Activated CD4-positive, alpha-beta T cell treated with anti-CD3 and anti-CD28 coated beads, Interleukin-2, amount 50 U/mL, for 16 hours (primary cell): ENCODE data around the gene IL18BP.

ENCODE experiments used
- DNase-seq: peaks from one replicate; pipeline ENCODE4 v3.0.0-alpha.2; 2020

The IL18BP gene

GRCh38 chr11:71998649-71999310, at the start of gene IL18BP:
TSS of gene IL18BP (plus strand) at chr11:71998909. CDS start at chr11:71999985, 1,076 bp downstream.
- DNase-seq = peak; percentile 49

GRCh38 chr11:71949034-71949433, 49.7 kb upstream of the IL18BP start:
- no peak for DNase-seq

DNA sequence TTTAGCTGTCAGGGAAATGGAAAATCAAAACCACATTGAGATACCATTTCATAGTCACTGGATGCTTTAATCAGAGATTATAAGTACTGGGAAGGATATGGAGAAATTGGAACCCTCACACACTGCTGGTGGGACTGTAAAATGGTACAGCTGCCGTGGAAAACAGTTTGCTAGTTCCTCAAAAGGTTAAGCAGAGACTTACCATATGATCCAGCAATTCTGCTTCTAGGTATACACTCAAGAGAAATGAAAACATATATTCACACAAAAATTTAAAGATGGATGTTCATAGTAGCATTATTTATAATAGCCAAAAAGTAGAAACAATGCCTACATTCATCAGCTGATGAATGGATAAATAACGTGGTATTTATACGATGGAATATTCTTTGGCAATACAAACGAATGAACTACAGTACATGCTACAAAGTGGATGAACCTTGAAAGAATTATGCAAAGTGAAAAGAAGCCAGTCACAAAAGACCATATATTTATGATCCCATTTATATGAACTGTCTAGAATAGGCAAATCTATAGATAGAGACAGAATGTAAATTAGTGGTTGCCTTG, 46.9 kb upstream of the IL18BP start:
- DNase-seq = no peak

- DNase-seq = no peak
Measured at GRCh38 chr11:71955898-71956456, 42.7 kb upstream of the IL18BP start.

DNA sequence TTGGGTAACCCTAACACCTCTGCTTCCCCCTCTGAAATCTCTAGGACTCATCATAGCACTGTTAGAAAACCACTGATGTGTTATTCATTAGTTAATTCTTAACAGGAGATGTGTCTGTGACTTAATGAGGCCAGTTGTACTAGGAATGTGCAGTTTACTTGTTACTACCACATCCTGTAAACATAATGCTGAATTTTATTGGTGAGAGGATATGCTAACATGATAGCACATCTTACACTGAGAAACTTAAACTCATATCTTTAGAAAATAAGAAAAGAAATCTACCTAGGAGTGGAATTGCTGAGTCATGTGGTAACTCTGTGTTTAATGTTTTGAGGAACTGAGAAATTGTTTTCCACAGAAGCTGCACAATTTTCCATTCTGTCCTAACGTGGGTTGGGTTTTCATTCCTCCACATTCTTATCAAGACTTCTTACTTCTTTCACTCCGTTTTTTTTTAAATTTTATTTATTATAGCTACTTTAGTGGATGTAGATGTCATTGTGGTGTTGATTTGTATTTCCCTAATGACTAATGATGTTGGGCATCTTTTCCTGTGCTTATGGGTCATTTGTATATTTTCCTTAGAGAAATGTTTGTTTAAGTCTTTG, 36.2 kb upstream of the IL18BP start:
- DNase-seq = peak; percentile 28

GRCh38 chr11:71963468-71963867, 35.2 kb upstream of the IL18BP start:
- no peak for DNase-seq

GRCh38 chr11:71964641-71965040, 34.1 kb upstream of the IL18BP start:
- no peak for DNase-seq

- no peak for DNase-seq
Measured at GRCh38 chr11:71971680-71972079, 27.0 kb upstream of the IL18BP start.

DNA sequence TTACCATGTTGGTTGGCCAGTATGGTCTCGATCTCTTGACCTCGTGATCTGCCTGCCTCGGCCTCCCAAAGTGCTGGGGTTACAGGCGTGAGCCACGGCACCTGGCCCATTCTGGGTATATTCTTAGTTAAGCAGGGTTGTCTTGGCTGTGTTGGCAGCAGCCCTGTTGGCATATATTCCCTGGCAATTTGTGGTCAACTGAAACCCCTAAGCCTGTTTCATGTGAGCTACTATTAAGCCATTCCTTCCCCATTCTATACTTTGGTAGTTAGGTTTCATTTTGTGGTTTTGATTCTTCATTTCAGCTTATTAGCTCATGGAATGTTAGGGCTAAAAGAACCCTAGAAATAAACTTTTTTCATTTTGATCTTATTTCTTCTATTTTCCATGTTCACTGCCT, 22.2 kb upstream of the IL18BP start:
- DNase-seq = no peak

DNA sequence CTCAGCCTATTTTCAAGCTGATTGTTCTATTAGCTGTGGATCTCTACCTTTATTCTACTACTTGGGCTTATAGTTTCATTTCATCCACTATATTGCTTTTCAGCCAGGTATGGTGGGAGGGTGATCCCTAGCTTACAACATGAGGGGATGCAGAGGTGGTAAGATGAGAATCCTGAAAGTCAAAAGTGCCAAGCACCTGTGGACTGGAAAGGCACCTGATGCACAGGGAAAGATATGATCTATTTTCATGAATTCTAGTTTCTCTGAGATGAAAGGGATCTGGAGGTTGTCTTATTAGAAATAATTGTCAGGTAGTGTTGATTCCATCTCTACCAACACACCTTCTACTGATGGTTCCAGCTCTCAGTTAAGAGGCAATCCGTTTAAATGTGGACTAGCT, 21.6 kb upstream of the IL18BP start:
- no peak for DNase-seq

DNA sequence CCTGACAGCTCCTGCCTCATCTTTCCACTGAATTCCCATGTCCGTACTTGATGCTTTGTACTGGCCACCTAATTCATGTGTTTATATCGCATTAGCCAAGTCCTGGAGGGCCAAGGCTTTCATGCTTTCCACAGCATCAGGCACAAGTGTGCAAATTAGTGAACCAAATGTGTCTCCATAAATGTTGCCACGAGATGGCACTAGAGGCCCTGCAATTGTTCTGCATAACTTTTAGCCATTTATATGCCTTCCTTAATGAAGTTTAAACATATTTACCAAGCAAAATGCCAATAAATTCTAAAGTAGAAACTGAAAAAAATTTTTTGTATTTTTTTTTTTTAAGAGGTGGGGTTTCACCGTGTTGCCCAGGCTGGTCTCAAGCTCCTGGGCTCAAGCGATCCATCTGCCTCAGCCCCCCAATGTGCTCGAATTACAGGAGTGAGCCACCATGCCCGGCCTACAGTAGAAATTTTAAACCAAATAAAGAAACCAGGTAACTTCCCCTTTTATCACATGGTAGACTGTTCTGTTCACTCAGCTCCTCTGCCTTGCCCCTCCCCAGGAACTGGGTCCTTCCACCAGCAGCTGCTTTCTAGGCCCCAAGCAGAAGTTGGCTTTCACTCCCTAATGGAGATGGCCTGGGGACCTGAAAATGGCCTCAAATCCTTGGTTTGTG, 20.8 kb upstream of the IL18BP start:
- peak; percentile 50 for DNase-seq

DNA sequence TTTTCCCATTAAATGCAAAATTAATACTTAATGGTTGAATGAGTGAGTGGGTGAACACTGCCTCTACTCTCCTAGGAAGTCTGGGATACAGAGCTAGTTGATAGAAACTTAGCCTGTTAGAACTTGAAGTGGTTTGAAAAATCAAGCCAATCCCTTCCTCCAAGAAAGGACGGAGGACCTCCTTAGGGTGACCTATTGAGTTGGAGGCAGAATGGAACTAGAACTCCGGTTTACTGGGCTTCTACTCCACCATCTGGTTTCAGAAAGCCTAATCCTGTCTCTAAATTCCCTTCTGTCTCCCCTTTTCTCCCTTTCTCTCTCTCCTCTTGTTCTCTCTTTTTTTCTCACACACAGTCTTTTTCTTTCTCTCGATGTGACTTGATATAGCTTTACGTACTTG, 19.6 kb upstream of the IL18BP start:
- DNase-seq = no peak

- no peak for DNase-seq
Measured at GRCh38 chr11:71979602-71980001, 19.1 kb upstream of the IL18BP start.

DNA sequence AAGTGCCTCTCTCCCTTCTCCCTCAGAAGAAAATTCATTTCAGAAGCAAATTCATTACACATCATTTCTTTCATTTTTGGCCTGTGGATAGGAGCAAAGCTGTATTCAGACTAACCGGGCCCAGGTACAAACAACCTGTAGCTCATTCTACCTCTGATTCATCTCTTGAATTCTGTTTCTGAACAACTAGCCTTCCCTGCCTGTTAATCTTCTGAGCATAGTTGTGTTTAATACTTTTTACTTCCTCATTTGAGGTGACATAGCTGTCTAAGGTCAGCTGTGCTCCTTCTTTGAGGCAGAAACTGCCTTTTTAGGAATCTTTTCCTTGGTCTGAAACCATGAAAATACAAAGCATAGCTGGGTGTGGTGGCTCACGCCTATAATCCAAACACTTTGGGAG, 12.6 kb upstream of the IL18BP start:
- DNase-seq = no peak

DNA sequence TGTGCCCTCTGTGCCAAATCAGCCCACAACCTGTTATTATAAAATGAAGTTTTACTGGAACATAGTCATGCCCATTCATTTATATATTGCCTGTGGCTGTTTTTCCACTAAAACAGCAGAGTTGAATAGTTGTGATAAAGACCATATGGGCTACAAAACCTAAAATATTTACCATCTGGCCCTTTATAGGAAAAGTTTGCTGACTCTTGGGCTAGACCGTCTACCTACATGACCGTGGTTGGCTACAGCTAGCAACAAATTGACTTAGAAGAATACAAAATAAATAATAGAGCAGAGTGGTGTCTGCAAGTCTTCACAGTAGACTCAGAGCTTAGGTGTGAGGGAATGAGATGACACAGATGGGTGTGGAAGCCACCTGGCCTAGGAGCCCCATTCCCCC, 11.2 kb upstream of the IL18BP start:
- DNase-seq = no peak

GRCh38 chr11:71988050-71988449, 10.7 kb upstream of the IL18BP start:
- no peak for DNase-seq

DNA sequence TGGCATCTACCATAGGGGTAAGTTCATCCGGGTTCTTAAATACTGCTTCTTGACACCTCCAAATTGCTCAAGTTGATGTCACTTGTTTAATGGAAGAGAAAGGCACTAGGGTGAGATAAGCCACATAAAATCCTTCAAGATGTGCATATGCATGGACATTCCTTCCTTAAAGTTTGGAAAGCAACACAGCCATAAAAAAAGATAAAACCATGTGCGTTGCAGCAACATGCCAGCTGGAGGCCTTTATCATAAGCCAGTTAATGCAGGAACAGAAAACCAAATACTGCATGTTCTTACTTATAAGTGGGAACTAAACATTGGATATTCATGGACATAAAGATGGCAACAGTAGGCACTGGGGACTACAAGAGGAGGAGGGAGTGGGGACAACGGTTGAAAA, 8.0 kb upstream of the IL18BP start:
- no peak for DNase-seq

- no peak for DNase-seq
Measured at GRCh38 chr11:71991494-71991893, 7.2 kb upstream of the IL18BP start.

GRCh38 chr11:71992136-71992730, 6.5 kb upstream of the IL18BP start:
- no peak for DNase-seq

DNA sequence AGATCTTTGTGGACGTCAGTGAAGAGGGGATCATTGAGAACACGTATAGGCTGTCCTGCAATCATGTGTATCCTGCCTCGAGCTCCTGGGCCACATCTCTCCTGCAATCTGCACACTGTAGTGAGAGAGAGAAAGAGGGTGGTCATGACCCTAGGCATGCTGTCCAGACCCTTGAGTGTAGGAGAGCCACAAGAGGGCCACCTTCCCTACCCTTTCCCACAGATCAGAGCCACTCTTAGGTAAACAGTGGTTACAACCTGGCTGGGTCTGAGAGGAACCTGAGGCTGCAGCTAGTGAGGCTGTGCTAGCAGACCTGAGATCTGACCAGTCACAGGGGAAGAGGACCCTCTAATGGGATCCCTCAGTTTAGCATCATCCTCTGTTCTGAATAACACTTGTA, 3.9 kb upstream of the IL18BP start:
- no peak for DNase-seq

DNA sequence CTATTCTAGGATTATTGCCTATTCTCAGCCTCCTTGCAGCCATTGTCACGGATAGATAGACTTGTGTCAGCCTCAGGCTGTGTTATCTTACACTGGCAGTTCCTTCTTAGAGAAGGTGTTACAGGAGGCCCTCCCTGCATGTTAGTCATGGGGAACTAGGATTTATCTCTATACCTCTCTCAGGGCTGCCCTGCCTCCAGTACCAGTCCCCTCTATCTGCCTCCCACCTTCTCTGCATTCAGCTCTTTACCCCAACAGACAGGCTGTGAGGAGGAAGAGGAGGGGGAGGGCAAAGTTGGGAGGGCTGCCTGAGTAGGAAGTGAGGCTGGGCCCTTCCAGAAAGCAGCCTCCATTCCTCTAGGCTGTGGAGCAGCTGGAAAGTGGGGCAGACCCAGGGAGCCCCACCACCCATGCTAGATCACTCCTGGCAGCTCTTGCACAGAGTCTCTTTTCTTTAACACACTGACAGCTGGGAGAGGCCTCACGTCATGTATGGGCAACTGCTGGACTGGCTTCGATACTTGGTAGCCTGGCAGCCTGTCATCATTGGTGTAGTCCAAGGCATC, 2.9 kb upstream of the IL18BP start:
- no peak for DNase-seq

DNA sequence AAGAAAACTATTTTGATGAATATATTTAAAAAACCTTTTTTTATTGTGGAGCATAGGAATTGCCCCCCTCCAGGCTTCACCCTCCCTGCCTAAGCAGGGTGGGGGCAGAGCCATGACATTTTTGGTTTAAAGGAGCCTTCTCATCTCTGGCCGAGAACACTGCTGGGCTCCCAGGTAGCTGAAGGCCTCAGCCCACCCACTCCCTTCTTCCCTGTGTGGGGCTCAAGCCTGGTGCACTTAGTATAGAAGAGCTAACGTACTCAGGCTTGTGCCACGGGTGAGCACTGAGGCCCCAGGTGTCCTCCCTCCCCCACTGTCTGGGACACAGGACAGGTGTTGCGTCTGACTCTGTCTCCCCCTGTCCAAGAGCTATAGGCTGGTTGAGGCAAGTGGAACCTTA, 2.2 kb upstream of the IL18BP start:
- no peak for DNase-seq

GRCh38 chr11:71996946-71997345, 1.8 kb upstream of the IL18BP start:
- no peak for DNase-seq
